GM12878 (cell line): ENCODE results near the gene RSPRY1.

Source experiments
- CTCF ChIP-seq, 3 experiments: IDR thresholded peaks in 2 of 3; conservative IDR thresholded peaks in 1 of 3; 2 replicates each; pipeline ENCODE4 v1.5.1; 2011; ENCODE audit warnings: low read depth in 3 of 3, low read length in 3 of 3, mild to moderate bottlenecking in 3 of 3, control low read depth in 2 of 3, moderate library complexity in 2 of 3, inconsistent platforms in 1 of 3, mixed read lengths in 1 of 3; ENCODE audit not compliant: control insufficient read depth in 2 of 3, insufficient read depth in 1 of 3; ENCODE audit errors: extremely low read depth in 1 of 3
- DPF2 ChIP-seq: fragments of 450-650 bp; IDR thresholded peaks from 2 replicates; pipeline ENCODE4 v1.6.1; 2017; ENCODE audit warnings: mild to moderate bottlenecking
- EZH2 ChIP-seq: IDR thresholded peaks from 2 replicates; pipeline ENCODE4 v1.6.1; 2012; ENCODE audit warnings: low read depth, mild to moderate bottlenecking, control low read depth, inconsistent platforms, low read length, borderline replicate concordance; ENCODE audit not compliant: control insufficient read depth
- FOS ChIP-seq: IDR thresholded peaks from 3 replicates; pipeline ENCODE4 v1.6.1; 2011; ENCODE audit warnings: borderline replicate concordance; ENCODE audit not compliant: insufficient read length; ENCODE audit errors: extremely low read depth
- JUNB ChIP-seq: IDR thresholded peaks from 2 replicates; pipeline ENCODE4 v1.6.1; 2016; ENCODE audit warnings: antibody characterized with exemption, mild to moderate bottlenecking
- JUND ChIP-seq: IDR thresholded peaks from 2 replicates; pipeline ENCODE4 v1.6.1; 2012; ENCODE audit warnings: low read depth, mild to moderate bottlenecking, low read length, improper control_type of control experiment, moderate library complexity
- POLR2A ChIP-seq: IDR thresholded peaks from 2 replicates; pipeline ENCODE4 v1.6.1; 2011; ENCODE audit warnings: low read depth, mild to moderate bottlenecking, low read length
- POLR2AphosphoS5 ChIP-seq: IDR thresholded peaks from 2 replicates; pipeline ENCODE4 v1.6.1; 2011; ENCODE audit warnings: mild to moderate bottlenecking, low read length, inconsistent platforms
- RAD21 ChIP-seq: IDR thresholded peaks from 2 replicates; pipeline ENCODE4 v1.6.1; 2011; ENCODE audit warnings: mild to moderate bottlenecking, low read depth, low read length, moderate library complexity; ENCODE audit not compliant: insufficient read depth
- SREBF1 ChIP-seq: IDR thresholded peaks from 2 replicates; pipeline ENCODE4 v1.6.1; 2012; ENCODE audit warnings: mild to moderate bottlenecking, low read length
- USF1 ChIP-seq: IDR thresholded peaks from 2 replicates; pipeline ENCODE4 v1.6.1; 2011; ENCODE audit warnings: borderline replicate concordance, low read depth, mild to moderate bottlenecking, moderate library complexity, mixed read lengths, low read length; ENCODE audit not compliant: insufficient read depth; ENCODE audit errors: extremely low read length
- ZBTB33 ChIP-seq: fragments of 450-650 bp; IDR thresholded peaks from 2 replicates; pipeline ENCODE4 v1.6.1; 2017; ENCODE audit warnings: mild to moderate bottlenecking
- TF ChIP-seq, protein P1 (sequence below): IDR thresholded peaks from 2 replicates; pipeline ENCODE4 v1.6.1; 2012; ENCODE audit warnings: low read length, inconsistent platforms

GRCh38 chr16:57268804-57269800 lies 83.0 kb downstream of the RSPRY1 start:
- TF ChIP-seq JUND (no peak), JUNB (no peak), SREBF1 (no peak), EZH2 (no peak), POLR2AphosphoS5 (no peak), ZBTB33 (no peak), RAD21 (no peak), FOS (no peak), DPF2 (no peak), POLR2A (no peak), USF1 (no peak), CTCF (IDR thresholded peaks at IDR 0.05 in 2 of 3, conservative IDR thresholded peaks at IDR 0.05 in 1 of 3; ENCODE audit: control insufficient read depth in 2 of 3, extremely low read depth in 1 of 3, insufficient read depth in 1 of 3, low read depth in 3 of 3, low read length in 3 of 3) (no peak)
- TF ChIP-seq, protein P1, sequence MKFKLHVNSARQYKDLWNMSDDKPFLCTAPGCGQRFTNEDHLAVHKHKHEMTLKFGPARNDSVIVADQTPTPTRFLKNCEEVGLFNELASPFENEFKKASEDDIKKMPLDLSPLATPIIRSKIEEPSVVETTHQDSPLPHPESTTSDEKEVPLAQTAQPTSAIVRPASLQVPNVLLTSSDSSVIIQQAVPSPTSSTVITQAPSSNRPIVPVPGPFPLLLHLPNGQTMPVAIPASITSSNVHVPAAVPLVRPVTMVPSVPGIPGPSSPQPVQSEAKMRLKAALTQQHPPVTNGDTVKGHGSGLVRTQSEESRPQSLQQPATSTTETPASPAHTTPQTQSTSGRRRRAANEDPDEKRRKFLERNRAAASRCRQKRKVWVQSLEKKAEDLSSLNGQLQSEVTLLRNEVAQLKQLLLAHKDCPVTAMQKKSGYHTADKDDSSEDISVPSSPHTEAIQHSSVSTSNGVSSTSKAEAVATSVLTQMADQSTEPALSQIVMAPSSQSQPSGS: no peak
